GM18505 (cell line): ENCODE data around the gene EIF3J.

Source experiments
- ATAC-seq: cut with Tn5 transposase; IDR thresholded peaks from one replicate; pipeline ENCODE4 v1.9.1; 2021; ENCODE audit not compliant: unreplicated experiment
- POLR2A ChIP-seq: IDR thresholded peaks from 4 replicates; pipeline ENCODE4 v1.6.1; 2011; ENCODE audit warnings: borderline replicate concordance; ENCODE audit not compliant: insufficient read depth, insufficient read length; ENCODE audit errors: extremely low read depth

The EIF3J gene

GRCh38 chr15:44595656-44596510 lies 58.9 kb downstream of the EIF3J start:
- no peak for ATAC-seq
- no peak for TF ChIP-seq POLR2A

- ATAC-seq, result no peak
- no peak for TF ChIP-seq POLR2A
Observed at GRCh38 chr15:44596511-44597010, 59.6 kb downstream of the EIF3J start.

- TF ChIP-seq POLR2A, result no peak
- ATAC-seq, result no peak
Observed at GRCh38 chr15:44598066-44598465, 61.1 kb downstream of the EIF3J start.

GRCh38 chr15:44598892-44599291 lies 61.9 kb downstream of the EIF3J start:
- no peak for TF ChIP-seq POLR2A
- no peak for ATAC-seq

GRCh38 chr15:44603126-44603525 lies 66.2 kb downstream of the EIF3J start:
- TF ChIP-seq POLR2A, result no peak
- no peak for ATAC-seq

GRCh38 chr15:44606740-44607139 lies 69.8 kb downstream of the EIF3J start:
- ATAC-seq, result no peak
- TF ChIP-seq POLR2A, result no peak
